Stimulated activated CD8-positive, alpha-beta memory T cell treated with anti-CD3 and anti-CD28 coated beads, Interleukin-12 subunit alpha, Interleukin-12 subunit beta, amount 100 ng/mL, for 24 hours (primary cell): ENCODE measurements around the gene PMM1.

Source experiments
- DNase-seq: peaks from one replicate; pipeline ENCODE4 v3.0.0-alpha.2; 2020; ENCODE audit errors: extremely low read depth

The PMM1 gene

GRCh38 chr22:41538583-41538982 lies 51.1 kb downstream of the PMM1 start:
- DNase-seq = no peak

- DNase-seq = no peak
Observed at GRCh38 chr22:41537203-41537602, 52.4 kb downstream of the PMM1 start.

GRCh38 chr22:41535244-41535643 lies 54.4 kb downstream of the PMM1 start:
- no peak for DNase-seq

GRCh38 chr22:41534219-41534618 lies 55.4 kb downstream of the PMM1 start:
- DNase-seq = no peak

GRCh38 chr22:41532908-41533825 lies 56.5 kb downstream of the PMM1 start:
- no peak for DNase-seq

GRCh38 chr22:41531715-41532477 lies 57.7 kb downstream of the PMM1 start:
- DNase-seq = no peak

- DNase-seq = no peak
Observed at GRCh38 chr22:41530890-41531714, 58.5 kb downstream of the PMM1 start.

GRCh38 chr22:41528938-41529561 lies 60.6 kb downstream of the PMM1 start:
- DNase-seq = no peak

GRCh38 chr22:41528132-41528766 lies 61.4 kb downstream of the PMM1 start:
- DNase-seq = no peak
